Endometrial microvascular endothelial cells (primary cell): ENCODE results near the gene MMP17. TPM values are rescaled to one million over a fixed set of nuclear protein-coding genes. Genes with fewer than 3 reads are reported as not detected.
"Not testable (repeated sequence)": the region's sequence is repeated elsewhere in the genome, so short reads cannot be mapped to it uniquely, and the experiment has no call there.

ENCODE experiments used
- in situ Hi-C: cut with HindIII; loops from 2 replicates; pipeline ENCODE4 v1.10.0; 2017; ENCODE audit warnings: low sequenced_read_pairs, low pct_unique_long_range_greater_than_20kb; ENCODE audit errors: inconsistent ontology term
- total RNA-seq: library from RNA; depleted of rRNA; stranded (reverse); fragments of >200 nt; gene quantifications from one replicate; pipeline ENCODE4 v1.2.3, GENCODE V29; 2015; ENCODE audit errors: inconsistent ontology term

MMP17 gene
- total RNA-seq, 1 donor from 2014 or later, result 19.7 TPM

GRCh38 chr12:131797588-131797934 lies 30.6 kb upstream of the MMP17 start:
- in situ Hi-C loops, result no loop called here

DNA sequence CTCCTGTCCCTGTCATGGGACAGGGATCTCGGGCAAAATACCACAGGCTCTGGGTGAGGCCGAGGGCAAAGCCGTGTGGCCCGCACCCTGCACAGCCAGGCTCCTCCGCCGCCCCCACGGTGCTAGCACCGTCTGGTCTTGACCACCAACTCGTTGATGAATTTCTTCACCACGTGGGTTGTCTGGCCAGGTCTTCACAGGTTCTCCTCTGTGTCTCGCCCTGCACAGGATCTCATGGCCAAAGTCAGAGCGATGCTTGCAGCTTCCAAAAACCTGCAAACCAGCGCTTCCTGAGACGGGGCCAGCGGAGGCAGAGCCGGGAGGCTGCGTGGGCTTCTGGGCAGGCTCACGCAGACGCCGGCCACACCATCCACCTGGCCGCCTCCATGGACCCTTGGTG lies 29.0 kb upstream of the MMP17 start:
- in situ Hi-C loops, result no loop called here

DNA sequence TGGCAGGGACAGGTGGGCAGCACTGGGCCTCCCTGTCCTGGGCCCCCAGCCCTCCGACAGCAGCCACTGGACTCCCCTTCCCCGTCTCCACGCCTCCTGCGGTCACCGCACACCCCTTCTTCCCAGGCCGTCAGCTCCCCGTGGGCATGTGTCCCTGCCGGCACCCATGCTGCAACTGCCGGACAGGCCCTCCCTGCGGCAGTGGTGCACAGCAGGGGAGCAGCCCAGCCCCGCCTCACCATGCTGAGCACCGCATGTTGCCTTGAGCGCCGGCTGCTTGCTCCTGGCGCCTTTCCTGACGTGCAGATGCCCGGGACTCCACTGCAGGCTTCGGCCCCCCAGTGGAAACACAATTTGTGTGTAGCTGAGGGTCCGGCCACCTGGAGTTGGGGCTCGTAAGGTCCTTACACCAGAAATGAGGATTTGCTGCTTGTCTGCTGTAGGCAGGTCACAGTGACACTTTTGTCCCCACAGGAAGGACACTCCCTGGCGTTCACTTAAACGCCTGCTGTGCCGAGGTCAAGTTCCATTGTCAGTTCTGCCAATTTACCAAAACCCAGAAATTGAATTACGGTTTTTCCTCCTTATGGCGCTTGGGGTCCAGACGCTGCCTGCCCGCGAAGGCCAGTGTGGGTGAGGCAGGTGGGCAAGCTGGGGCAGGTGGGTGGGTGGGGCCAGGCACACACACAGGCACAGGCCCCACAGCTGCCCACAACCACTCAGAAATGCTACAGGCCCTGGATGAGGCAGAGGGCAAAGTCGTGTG lies 28.2 kb upstream of the MMP17 start:
- in situ Hi-C loops, result no loop called here

GRCh38 chr12:131800594-131801135 lies 27.5 kb upstream of the MMP17 start:
- in situ Hi-C loops, result no loop called here

DNA sequence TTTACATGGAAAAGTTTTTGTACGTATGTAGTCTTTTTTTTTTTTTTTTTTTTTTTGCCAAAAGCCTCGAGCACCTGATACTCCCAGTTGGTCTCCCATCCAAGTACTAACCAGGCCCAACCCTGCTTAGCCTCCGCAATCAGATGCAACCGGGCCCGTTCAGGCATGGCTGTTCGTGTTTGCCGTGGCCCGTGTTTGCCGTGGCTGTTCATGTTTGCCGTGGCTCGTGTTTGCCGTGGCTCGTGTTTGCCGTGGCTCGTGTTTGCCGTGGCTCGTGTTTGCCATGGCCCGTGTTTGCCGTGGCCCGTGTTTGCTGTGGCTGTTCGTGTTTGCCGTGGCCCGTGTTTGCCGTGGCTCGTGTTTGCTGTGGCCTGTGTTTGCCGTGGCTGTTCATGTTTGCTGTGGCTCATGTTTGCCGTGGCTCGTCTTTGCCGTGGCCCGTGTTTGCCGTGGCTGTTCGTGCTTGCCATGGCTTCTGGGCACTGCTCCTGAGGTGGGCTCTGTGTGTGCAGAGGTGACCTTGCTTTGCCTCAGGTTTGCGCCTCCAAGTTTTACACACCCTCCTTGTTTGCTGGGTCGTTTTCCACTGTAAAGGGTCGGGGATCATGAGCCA lies 26.8 kb upstream of the MMP17 start:
- in situ Hi-C loops, result no loop called here

DNA sequence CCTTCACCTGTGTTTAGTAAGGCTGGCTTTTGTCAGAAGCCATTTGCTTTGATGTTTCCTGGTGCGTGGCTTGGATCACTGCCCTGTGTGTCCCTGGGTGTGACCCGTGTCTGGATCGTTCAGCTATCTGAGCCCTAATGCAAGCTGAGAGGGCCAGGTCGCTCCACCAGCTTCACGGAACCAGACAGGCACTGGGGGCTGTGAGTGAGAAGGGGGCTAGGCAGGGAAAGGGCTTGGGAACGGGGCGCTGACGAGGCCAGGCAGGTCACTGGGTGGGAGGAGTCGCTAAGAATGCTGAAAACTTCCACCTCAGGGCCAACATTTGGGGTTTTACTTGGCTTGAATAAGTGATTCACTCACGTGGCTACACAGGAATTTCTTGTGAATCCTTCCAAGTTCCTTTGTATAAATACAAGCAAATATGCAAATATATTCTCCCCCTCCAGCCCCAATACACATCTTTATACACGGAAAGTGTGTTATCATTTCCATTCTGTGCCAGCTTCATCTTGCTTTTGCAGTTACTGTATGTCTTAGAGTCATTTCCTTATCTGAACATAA lies 24.2 kb upstream of the MMP17 start:
- in situ Hi-C loops, result no loop called here

- in situ Hi-C loops, result no loop called here
Measured at GRCh38 chr12:131805421-131805820, 22.8 kb upstream of the MMP17 start.

DNA sequence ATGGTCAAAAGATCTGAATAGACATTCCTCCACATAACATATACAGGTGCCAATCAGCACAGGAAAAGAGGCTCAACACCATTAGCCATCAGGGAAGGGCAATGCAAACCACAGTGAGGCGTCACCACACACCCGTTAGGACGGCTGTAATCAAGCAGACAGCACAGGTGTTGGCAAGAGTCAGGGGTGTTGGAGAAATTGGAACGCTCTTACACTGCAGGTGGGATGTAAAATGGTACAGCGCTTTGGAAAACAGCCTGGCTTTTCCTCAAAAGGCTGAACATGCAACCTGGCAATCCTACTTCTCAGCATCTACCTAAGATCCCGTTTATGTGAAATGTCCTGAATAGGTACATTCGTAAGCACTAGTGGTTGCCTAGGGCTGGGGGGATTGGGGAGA lies 21.5 kb upstream of the MMP17 start:
- in situ Hi-C loops, result no loop called here

- in situ Hi-C loops, result no loop called here
Measured at GRCh38 chr12:131808744-131809371, 19.3 kb upstream of the MMP17 start.

DNA sequence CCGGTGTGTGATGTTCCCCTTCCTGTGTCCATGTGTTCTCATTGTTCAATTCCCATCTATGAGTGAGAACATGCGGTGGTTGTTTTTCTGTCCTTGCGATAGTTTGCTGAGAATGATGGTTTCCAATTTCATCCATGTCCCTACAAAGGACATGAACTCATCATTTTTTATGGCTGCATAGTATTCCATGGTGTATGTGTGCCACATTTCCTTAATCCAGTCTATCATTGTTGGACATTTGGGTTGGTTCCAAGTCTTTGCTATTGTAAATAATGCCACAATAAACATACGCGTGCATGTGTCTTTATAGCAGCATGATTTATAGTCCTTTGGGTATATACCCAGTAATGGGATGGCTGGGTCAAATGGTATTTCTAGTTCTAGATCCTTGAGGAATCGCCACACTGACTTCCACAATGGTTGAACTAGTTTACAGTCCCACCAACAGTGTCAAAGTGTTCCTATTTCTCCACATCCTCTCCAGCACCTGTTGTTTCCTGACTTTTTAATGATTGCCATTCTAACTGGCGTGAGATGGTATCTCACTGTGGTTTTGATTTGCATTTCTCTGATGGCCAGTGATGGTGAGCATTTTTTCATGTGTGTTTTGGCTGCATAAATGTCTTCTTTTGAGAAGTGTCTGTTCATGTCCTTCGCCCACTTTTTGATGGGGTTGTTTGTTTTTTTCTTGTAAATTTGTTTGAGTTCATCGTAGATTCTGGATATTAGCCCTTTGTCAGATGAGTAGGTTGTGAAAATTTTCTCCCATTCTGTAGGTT lies 18.5 kb upstream of the MMP17 start:
- in situ Hi-C loops, result not testable (repeated sequence)

GRCh38 chr12:131810726-131811125 lies 17.5 kb upstream of the MMP17 start:
- in situ Hi-C loops, result no loop called here

DNA sequence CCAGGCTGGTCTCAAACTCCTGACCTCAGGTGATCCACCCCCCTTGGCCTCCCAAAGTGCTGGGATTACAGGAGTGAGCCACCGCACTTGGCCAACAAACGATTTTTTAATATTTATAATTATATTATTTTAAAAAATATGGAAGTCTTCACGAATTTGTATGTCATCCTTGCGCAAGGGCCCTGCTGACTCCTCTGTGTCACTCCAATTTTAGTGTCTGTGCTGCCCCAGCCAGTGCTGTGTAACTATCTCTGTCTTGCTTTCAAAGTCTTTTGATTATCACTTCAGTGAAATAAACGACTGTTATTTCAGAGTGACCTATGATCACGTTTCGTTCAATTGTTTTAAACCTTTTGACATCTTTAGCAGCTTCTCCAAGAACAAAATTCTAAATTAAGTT lies 13.1 kb upstream of the MMP17 start:
- in situ Hi-C loops, result no loop called here

DNA sequence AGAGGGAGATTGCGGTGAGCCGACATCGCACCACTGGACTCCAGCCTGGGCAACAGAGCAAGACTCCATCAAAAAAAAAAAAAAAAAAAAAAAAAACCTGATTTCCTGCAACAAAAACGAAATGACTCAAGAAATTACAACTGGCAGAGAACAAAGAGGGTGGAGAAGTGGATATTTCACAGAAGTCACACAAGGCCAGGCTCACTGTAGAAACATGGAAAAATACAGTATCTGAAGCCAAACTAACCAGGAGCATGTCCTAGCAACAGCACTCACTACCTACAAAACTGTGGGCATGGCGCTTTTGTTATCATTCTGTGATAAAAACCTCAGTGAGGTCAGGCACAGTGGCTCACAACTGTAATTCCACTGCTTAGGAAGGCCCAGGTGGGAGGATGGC lies 11.7 kb upstream of the MMP17 start:
- in situ Hi-C loops, result no loop called here

DNA sequence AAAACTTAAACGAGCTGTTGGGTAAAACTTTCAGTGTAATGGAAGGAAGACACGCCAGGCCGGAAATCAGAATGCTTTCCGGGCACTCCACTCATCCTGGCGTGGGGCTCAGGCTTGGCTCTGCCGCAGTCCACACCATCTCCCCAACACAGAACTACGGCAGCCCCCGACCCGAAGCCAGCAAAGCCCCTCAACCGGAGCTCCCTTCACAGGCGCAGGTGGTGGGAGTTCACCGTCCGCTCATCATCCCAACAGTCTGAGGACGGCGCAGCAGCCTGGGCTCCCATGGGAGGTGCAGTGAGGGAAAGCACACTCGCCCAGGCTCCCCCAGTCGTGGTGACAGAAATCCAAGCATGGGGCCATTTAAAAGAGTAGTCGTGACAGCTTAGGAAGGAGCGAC lies 11.0 kb upstream of the MMP17 start:
- in situ Hi-C loops, result no loop called here

GRCh38 chr12:131818821-131819585 lies 9.2 kb upstream of the MMP17 start:
- in situ Hi-C loops, result no loop called here

DNA sequence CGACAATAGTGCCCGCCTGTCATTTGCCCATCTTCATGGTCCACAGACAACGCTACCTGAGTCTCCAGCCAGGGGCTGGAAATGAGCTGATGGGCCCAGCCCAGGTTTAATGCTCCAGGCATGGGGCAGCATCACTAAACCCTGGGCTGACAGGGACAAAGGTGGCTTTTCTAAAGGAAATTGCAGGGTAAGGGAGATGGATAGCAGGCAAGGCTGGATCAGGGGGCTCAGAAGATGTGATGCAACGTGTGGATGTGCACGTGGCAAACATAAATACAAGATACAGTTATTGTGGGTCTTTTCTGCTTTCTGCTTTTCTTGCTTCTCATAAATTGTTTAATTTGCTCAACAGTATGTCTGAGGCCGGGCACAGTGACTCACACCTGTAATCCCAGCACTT lies 3.7 kb upstream of the MMP17 start:
- in situ Hi-C loops, result no loop called here

DNA sequence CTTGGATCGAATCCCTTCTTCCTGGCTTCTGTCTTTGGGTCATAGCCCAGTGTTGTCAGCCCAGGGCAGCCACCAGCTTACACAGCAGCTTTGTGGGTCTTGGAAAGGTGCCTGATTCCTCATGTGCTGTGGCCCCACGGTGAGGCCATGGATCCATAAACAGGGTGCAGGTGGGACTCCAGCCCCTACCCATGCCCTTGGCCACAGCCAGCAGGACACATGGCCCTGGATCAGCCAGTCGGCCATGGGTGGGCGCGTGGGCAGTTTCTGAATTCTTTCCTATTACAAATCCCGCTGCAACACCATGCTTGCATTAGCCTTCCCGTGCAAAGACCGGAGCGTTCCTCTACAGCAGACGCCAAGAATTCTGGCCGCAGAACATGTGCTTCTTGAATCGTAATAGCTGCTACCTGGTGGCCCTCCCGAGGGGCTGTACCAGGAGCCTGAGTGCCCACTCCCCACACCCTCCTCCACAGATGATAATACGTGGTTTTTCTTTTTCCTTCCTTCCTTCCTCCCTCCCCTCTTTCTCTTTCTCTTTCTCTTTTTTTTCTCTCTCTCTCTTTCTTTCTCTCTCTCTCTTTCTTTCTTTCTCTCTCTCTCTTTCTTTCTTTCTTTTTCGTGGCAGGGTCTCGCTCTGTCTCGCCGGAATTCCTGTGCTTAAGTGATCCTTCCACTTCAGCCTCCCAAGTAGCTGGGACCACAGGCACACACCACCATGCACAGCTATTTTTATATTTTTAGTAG lies 2.9 kb upstream of the MMP17 start:
- in situ Hi-C loops, result no loop called here
